Tibial nerve (tissue), 4 donors: ENCODE measurements around the gene GDAP1L1. TPM values are rescaled to one million over a fixed set of nuclear protein-coding genes. Genes with fewer than 3 reads are reported as not detected.

Experiments
- DNase-seq, 2 donors: peaks; one replicate each; pipeline ENCODE4 v3.0.0-alpha.2; 2019; ENCODE audit warnings: low spot score in 2 of 2
- H3K27ac ChIP-seq, 4 donors: fragments of 200-600 bp; sonication (generic) in 3 of 4; one replicate each; pipeline ENCODE4 v1.5.1; 2017 to 2019; ENCODE audit warnings: mild to moderate bottlenecking in 1 of 4
- H3K27me3 ChIP-seq, 2 donors: fragments of 200-600 bp; sonication (generic) in 1 of 2; one replicate each; pipeline versions ENCODE4 v1.5.1 to v1.6.0; 2017 to 2019
- H3K36me3 ChIP-seq, 3 donors: fragments of 200-600 bp; sonication (generic); one replicate each; pipeline ENCODE4 v1.5.1; 2018 to 2019
- H3K4me1 ChIP-seq, 4 donors: fragments of 200-600 bp; sonication (generic) in 3 of 4; one replicate each; pipeline ENCODE4 v1.5.1; 2017 to 2019
- H3K4me3 ChIP-seq, 4 donors: fragments of 200-600 bp; sonication (generic) in 3 of 4; one replicate each; pipeline ENCODE4 v1.5.1; 2017 to 2019; ENCODE audit warnings: mild to moderate bottlenecking in 1 of 4, moderate library complexity in 1 of 4
- H3K9me3 ChIP-seq, 4 donors: fragments of 200-600 bp; sonication (generic) in 3 of 4; one replicate each; pipeline ENCODE4 v1.5.1; 2017 to 2019
- CTCF ChIP-seq, 5 experiments: fragments of 200-600 bp in 3 of 5; fragments of 450-650 bp in 2 of 5; sonication (generic) in 3 of 5; IDR thresholded peaks; one replicate each; pipeline ENCODE4 v1.5.1; 2016 to 2019; ENCODE audit warnings: antibody characterized with exemption in 5 of 5, mild to moderate bottlenecking in 3 of 5, moderate library complexity in 2 of 5
- EP300 ChIP-seq, 2 donors: sonication (generic); formaldehyde crosslinking; IDR thresholded peaks; one replicate each; pipeline ENCODE4 v1.6.1; 2017; ENCODE audit warnings: antibody characterized with exemption in 2 of 2, mild to moderate bottlenecking in 1 of 2
- POLR2A ChIP-seq, 2 donors: fragments of 450-650 bp; IDR thresholded peaks; one replicate each; pipeline ENCODE4 v1.6.1; 2017; ENCODE audit warnings: antibody characterized with exemption in 2 of 2, mild to moderate bottlenecking in 2 of 2, moderate library complexity in 2 of 2
- WGBS, 2 donors: methylation state at CpG; one replicate each; pipeline ENCODE4 v1.1.5; 2018; 5-methylcytosine and 5-hydroxymethylcytosine counted together
- total RNA-seq, 4 donors: library from RNA; depleted of rRNA; stranded (reverse); fragments of >200 nt; gene quantifications; one replicate each; pipeline ENCODE4 v1.1.0, GENCODE V29; 2016

Gene GDAP1L1
- total RNA-seq, 4 donors from 2014 or later = not detected

- no peaks in the 10 kb centered on the region for H3K27me3 ChIP-seq
- H3K36me3 ChIP-seq = peaks cover 0 to 32% (median 0%) of the 10 kb centered on the region in 3 donors
- WGBS, 2 donors = 76 to 83% methylated on average over 4 of the region's 4 CpGs
- DNase-seq = no peak
- H3K4me3 ChIP-seq = no peak overlapping the region
- no peak overlapping the region for H3K27ac ChIP-seq
- H3K9me3 ChIP-seq = no peaks in the 10 kb centered on the region
- TF ChIP-seq POLR2A (IDR thresholded peaks at IDR 0.05) (no peak), CTCF (IDR thresholded peaks at IDR 0.05) (no peak), EP300 (IDR thresholded peaks at IDR 0.05) (no peak)
- H3K4me1 ChIP-seq = peaks cover 0 to 17% (median 3%) of the 10 kb centered on the region in 4 donors
Observed at GRCh38 chr20:44218446-44218845, 28.7 kb upstream of the GDAP1L1 start.

- H3K27me3 ChIP-seq = no peaks in the 10 kb centered on the region
- H3K4me1 ChIP-seq = peaks cover 0 to 17% (median 3%) of the 10 kb centered on the region in 4 donors
- H3K27ac ChIP-seq = no peak overlapping the region
- no peak for TF ChIP-seq EP300 (IDR thresholded peaks at IDR 0.05)
- TF ChIP-seq POLR2A (IDR thresholded peaks at IDR 0.05) = no peak
- no peak for TF ChIP-seq CTCF (IDR thresholded peaks at IDR 0.05)
- no peak for DNase-seq
- H3K9me3 ChIP-seq = no peaks in the 10 kb centered on the region
- WGBS, 2 donors = 54 to 55% methylated on average over 5 of the region's 5 CpGs
- H3K36me3 ChIP-seq = peaks cover 0 to 32% (median 0%) of the 10 kb centered on the region in 3 donors
- no peak overlapping the region for H3K4me3 ChIP-seq
Observed at GRCh38 chr20:44219170-44219730, 27.9 kb upstream of the GDAP1L1 start.

GRCh38 chr20:44219791-44220190, 27.3 kb upstream of the GDAP1L1 start:
- WGBS, 2 donors = 57 to 62% methylated on average over 6 of the region's 6 CpGs
- Histone ChIP-seq H3K4me3 (no peak overlapping the region), H3K27ac (no peak overlapping the region), H3K9me3 (no peaks in the 10 kb centered on the region), H3K4me1 (peaks cover 0 to 16% (median 3%) of the 10 kb centered on the region in 4 donors), H3K36me3 (peaks cover 0 to 33% (median 0%) of the 10 kb centered on the region in 3 donors), H3K27me3 (no peaks in the 10 kb centered on the region)
- DNase-seq = no peak
- TF ChIP-seq CTCF (IDR thresholded peaks at IDR 0.05) (no peak), POLR2A (IDR thresholded peaks at IDR 0.05) (no peak), EP300 (IDR thresholded peaks at IDR 0.05) (no peak)

- WGBS, 2 donors = 88 to 89% methylated on average over 3 of the region's 3 CpGs
- TF ChIP-seq POLR2A (IDR thresholded peaks at IDR 0.05) = no peak
- no peak for TF ChIP-seq EP300 (IDR thresholded peaks at IDR 0.05)
- TF ChIP-seq CTCF (IDR thresholded peaks at IDR 0.05) = no peak
Observed at GRCh38 chr20:44221368-44221954, 25.6 kb upstream of the GDAP1L1 start.

GRCh38 chr20:44222027-44222426, 25.1 kb upstream of the GDAP1L1 start:
- Histone ChIP-seq H3K27ac (no peak overlapping the region), H3K4me1 (peaks cover 0 to 9% (median 3%) of the 10 kb centered on the region in 4 donors), H3K4me3 (no peak overlapping the region), H3K27me3 (no peaks in the 10 kb centered on the region), H3K9me3 (no peaks in the 10 kb centered on the region), H3K36me3 (peaks cover 0 to 36% (median 0%) of the 10 kb centered on the region in 3 donors)
- 95 to 96% methylated on average over 5 of the region's 5 CpGs for WGBS, 2 donors
- no peak for DNase-seq
- TF ChIP-seq EP300 (IDR thresholded peaks at IDR 0.05) (no peak), CTCF (IDR thresholded peaks at IDR 0.05) (no peak), POLR2A (IDR thresholded peaks at IDR 0.05) (no peak)

More at GRCh38 chr20:44221368-44221954, 25.6 kb upstream of the GDAP1L1 start:
- Histone ChIP-seq H3K27ac (no peak overlapping the region), H3K36me3 (peaks cover 0 to 37% (median 0%) of the 10 kb centered on the region in 3 donors), H3K9me3 (no peaks in the 10 kb centered on the region), H3K27me3 (no peaks in the 10 kb centered on the region), H3K4me3 (no peak overlapping the region), H3K4me1 (peaks cover 0 to 9% (median 3%) of the 10 kb centered on the region in 4 donors)
- no peak for DNase-seq
